HEK293T (cell line): Measurements from ENCODE around the gene XPNPEP1.

Experiments used
- CTCF ChIA-PET: fragments of 350-600 bp; formaldehyde crosslinking; extraction: SDS; loops from one replicate; lab custom pipeline; 2021; ENCODE audit warnings: antibody characterized with exemption, inconsistent platforms; lab: Yijun Ruan, JAX
- POLR2A ChIA-PET: fragments of 350-600 bp; formaldehyde crosslinking; extraction: SDS; loops from one replicate; lab custom pipeline; 2020; ENCODE audit warnings: antibody characterized with exemption, inconsistent platforms; lab: Yijun Ruan, JAX
- DNase-seq: peaks from one replicate; pipeline ENCODE4 v3.0.0; 2012; ENCODE audit warnings: mixed read lengths; ENCODE audit errors: extremely low spot score
- ARNT ChIP-seq: fragments of 450-650 bp; IDR thresholded peaks from 2 replicates; pipeline ENCODE4 v1.6.1; 2017; ENCODE audit warnings: mild to moderate bottlenecking
- BHLHE40 ChIP-seq: fragments of 450-650 bp; IDR thresholded peaks from 2 replicates; pipeline ENCODE4 v1.6.1; 2016; ENCODE audit warnings: mild to moderate bottlenecking, moderate library complexity, borderline replicate concordance
- CTBP1 ChIP-seq: fragments of 450-650 bp; IDR thresholded peaks from 2 replicates; pipeline ENCODE4 v1.6.1; 2016; ENCODE audit warnings: borderline replicate concordance
- ELF4 ChIP-seq: fragments of 450-650 bp; IDR thresholded peaks from 2 replicates; pipeline ENCODE4 v1.6.1; 2017; ENCODE audit warnings: antibody characterized with exemption
- FOXA1 ChIP-seq: fragments of 450-650 bp; IDR thresholded peaks from 2 replicates; pipeline ENCODE4 v1.6.1; 2016; ENCODE audit warnings: mild to moderate bottlenecking
- FOXK2 ChIP-seq: fragments of 450-650 bp; IDR thresholded peaks from 2 replicates; pipeline ENCODE4 v1.6.1; 2016; ENCODE audit warnings: mild to moderate bottlenecking
- FOXM1 ChIP-seq: fragments of 450-650 bp; IDR thresholded peaks from 2 replicates; pipeline ENCODE4 v1.6.1; 2017; ENCODE audit warnings: mild to moderate bottlenecking, borderline replicate concordance
- HDGF ChIP-seq: fragments of 450-650 bp; IDR thresholded peaks from 2 replicates; pipeline ENCODE4 v1.6.1; 2017; ENCODE audit warnings: antibody characterized with exemption, borderline replicate concordance
- L3MBTL2 ChIP-seq: fragments of 450-650 bp; conservative IDR thresholded peaks from 2 replicates; pipeline ENCODE4 v1.6.1; 2016; ENCODE audit warnings: mild to moderate bottlenecking
- LEF1 ChIP-seq: fragments of 450-650 bp; IDR thresholded peaks from 2 replicates; pipeline ENCODE4 v1.6.1; 2017; ENCODE audit warnings: mild to moderate bottlenecking, borderline replicate concordance
- NFRKB ChIP-seq: fragments of 450-650 bp; IDR thresholded peaks from 2 replicates; pipeline ENCODE4 v1.6.1; 2016; ENCODE audit warnings: mild to moderate bottlenecking, moderate library complexity
- PKNOX1 ChIP-seq: fragments of 450-650 bp; IDR thresholded peaks from 2 replicates; pipeline ENCODE4 v1.6.1; 2016
- SP1 ChIP-seq: fragments of 450-650 bp; IDR thresholded peaks from 2 replicates; pipeline ENCODE4 v1.6.1; 2017
- SUZ12 ChIP-seq: fragments of 450-650 bp; IDR thresholded peaks from 2 replicates; pipeline ENCODE4 v1.6.1; 2016; ENCODE audit warnings: mild to moderate bottlenecking
- TARDBP ChIP-seq: fragments of 450-650 bp; IDR thresholded peaks from 2 replicates; pipeline ENCODE4 v1.6.1; 2016
- ZNF384 ChIP-seq: fragments of 450-650 bp; IDR thresholded peaks from 2 replicates; pipeline ENCODE4 v1.6.1; 2016

Gene XPNPEP1

GRCh38 chr10:109871476-109871875 lies 51.8 kb downstream of the XPNPEP1 start:
- ChIA-PET CTCF (interaction anchor here (2.4 kb wide), 1 partner anchor 13 kb away, joined by 9 read pairs; no protein-coding TSS in a partner anchor), POLR2A (no interaction called here)
- no peak for TF ChIP-seq ELF4
- TF ChIP-seq L3MBTL2 = no peak
- no peak for DNase-seq

DNA sequence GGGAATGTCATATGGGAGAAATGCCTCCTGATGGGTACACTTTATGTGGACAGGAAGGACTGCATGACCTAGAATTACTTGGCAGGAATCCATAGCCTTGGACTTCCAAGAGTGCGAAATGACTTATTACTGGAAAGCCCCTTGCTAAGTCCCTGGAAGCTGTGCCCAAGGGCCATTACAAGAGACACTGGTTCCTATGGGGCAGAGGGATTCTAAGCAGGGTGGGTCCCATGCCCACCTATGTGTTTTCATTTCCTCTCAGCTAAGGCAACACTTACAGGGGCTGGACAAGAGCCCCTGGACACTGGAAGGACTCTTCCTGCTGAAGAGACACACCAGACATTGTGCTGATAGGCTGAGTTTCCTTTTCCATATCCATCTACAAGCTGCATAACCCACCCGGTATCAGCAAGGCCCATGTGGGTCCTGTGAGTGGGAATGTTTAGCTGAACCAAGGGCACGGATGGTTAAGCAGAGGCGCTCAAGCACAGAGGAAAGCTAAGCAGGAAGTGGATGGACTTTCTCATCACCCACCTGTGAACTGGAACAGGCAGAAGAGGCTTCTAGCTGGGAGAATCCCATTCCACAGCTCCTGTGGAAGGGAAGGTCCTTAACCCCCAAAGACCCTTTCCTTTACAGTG lies 56.2 kb downstream of the XPNPEP1 start:
- TF ChIP-seq SP1 (no peak), FOXM1 (no peak), SUZ12 (no peak), ELF4 (no peak), ARNT (no peak), LEF1 (no peak), ZNF384 (no peak), FOXA1 (no peak), FOXK2 (no peak), TARDBP (no peak), L3MBTL2 (no peak), NFRKB (no peak), HDGF (no peak), PKNOX1 (no peak), CTBP1 (no peak), BHLHE40 (no peak)
- ChIA-PET POLR2A (no interaction called here), CTCF (interaction anchor here (1.4 kb wide), 1 partner anchor 17 kb away, joined by 3 read pairs; no protein-coding TSS in a partner anchor)
- no peak for DNase-seq

DNA sequence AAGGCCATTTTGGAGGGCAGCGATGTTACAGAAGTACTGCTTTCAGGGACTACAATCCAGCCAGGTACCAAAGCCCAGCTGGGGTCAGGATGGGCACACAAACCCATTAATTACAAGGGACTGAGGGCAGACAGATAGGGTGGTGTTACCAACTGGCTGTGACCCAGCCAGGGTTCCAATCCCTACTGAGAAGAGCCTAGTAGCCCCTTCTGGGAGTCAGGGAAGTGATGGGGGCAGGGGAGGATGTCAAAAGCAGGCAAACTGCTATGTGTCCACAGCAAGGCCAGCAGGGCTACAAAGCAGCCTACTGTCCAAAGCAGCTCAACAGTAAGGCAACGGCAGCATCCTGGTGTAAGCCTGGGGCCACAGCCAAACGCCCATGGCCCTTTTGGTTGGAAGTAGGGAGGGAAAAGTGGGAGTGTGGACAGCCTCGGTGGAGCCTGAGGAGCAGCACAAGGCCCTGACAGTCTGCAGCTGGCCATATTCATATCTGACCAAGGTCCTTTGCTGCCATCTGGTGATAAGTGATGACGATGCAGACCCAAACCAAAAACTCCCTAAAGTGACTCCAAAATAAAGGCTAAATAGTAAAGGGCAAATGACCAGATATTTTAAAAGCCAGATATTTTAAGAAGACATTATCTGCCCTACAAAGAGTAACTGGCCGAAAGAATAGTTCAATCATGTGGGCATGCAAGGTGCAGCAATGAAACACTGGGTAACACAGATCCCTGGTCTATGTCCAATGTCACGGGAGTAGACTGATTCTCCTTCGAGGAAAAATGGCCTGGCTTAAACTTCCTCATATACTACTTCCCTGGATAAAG lies 56.9 kb downstream of the XPNPEP1 start:
- ChIA-PET POLR2A (no interaction called here), CTCF (interaction anchor here (0.7 kb wide), 1 partner anchor 10 kb away, joined by 3 read pairs; no protein-coding TSS in a partner anchor)
- TF ChIP-seq FOXA1 (no peak), SUZ12 (no peak), SP1 (no peak), HDGF (no peak), ZNF384 (no peak), CTBP1 (no peak), FOXM1 (no peak), ELF4 (no peak), TARDBP (no peak), L3MBTL2 (no peak), FOXK2 (no peak), LEF1 (no peak), NFRKB (no peak), BHLHE40 (no peak), ARNT (no peak), PKNOX1 (no peak)
- peak; percentile 46 for DNase-seq

DNA sequence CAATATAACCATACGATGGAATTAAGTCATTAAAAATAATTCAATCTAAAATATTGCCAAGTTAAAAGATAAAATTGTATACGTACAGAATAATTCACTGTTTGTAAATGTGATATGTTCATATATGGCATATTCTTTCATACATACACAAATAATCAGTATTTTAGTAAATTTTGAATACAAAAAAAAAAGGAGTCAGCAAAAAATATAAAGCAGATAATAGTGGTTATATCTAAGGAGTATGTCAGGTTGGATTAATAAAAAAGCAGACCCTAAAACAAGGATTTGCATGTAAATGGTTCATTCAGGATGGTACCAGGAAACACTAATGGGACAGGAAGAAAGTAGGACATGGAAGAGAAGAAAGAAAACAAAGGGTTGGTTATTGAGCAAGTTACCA lies 59.5 kb downstream of the XPNPEP1 start:
- CTCF ChIA-PET = interaction anchor here (1.2 kb wide), 1 partner anchor 90 kb away, joined by 3 read pairs; no protein-coding TSS in a partner anchor
- no peak for DNase-seq
- POLR2A ChIA-PET = no interaction called here
- TF ChIP-seq TARDBP = no peak
- no peak for TF ChIP-seq LEF1
- no peak for TF ChIP-seq FOXA1
- no peak for TF ChIP-seq NFRKB
- no peak for TF ChIP-seq FOXM1
- TF ChIP-seq BHLHE40 = no peak
- no peak for TF ChIP-seq ZNF384

DNA sequence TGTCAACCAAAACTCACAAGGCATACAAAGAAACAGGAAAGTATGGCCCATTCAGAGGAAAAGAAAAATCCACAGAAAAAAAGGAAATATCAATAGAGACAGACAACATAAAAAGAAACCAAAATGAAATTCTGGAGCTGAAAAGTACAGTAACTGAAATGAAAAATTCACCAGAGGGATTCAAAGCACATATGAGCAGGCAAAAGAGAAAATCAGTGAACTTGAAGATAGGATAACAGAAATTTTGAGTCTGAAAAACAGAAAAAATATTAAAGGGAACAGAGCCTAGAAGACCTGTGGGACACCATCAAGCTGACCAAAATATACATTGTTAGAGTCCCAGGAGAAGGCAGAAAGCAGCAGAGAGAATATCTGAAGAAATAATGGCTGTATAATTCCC lies 60.6 kb downstream of the XPNPEP1 start:
- no peak for DNase-seq
- no peak for TF ChIP-seq LEF1
- no peak for TF ChIP-seq PKNOX1
- TF ChIP-seq FOXM1 = no peak
- no peak for TF ChIP-seq FOXK2
- TF ChIP-seq ELF4 = no peak
- TF ChIP-seq FOXA1 = no peak
- no peak for TF ChIP-seq HDGF
- no peak for TF ChIP-seq NFRKB
- no peak for TF ChIP-seq SP1
- TF ChIP-seq L3MBTL2 = no peak
- no peak for TF ChIP-seq ARNT
- TF ChIP-seq CTBP1 = no peak
- TF ChIP-seq TARDBP = no peak
- no peak for TF ChIP-seq BHLHE40
- TF ChIP-seq ZNF384 = no peak
- TF ChIP-seq SUZ12 = no peak
- POLR2A ChIA-PET = no interaction called here
- CTCF ChIA-PET = no interaction called here

DNA sequence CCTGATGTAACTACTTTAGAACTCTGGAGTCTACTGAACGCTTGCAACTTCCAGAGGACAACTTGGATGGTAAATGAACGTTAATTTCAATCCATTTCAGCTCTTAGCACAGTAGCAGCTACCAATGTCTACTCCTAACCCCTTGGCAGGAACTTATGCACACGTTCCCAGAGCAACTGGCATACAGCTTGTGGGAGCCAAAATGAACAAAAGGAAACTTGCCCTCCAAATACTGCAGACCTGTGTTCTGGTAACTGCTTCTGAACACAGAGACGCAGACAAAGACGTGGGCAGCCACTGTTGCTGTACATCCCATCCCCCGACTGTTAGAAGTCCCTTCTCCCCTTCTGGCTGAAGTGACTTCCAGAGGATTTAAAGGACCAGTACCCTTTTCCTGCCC lies 61.3 kb downstream of the XPNPEP1 start:
- no peak for DNase-seq
- ChIA-PET CTCF (no interaction called here), POLR2A (no interaction called here)
- TF ChIP-seq FOXA1 (no peak), ZNF384 (no peak), ARNT (no peak), FOXK2 (no peak), ELF4 (no peak), SUZ12 (no peak), LEF1 (no peak), L3MBTL2 (no peak), PKNOX1 (no peak), TARDBP (no peak), HDGF (no peak), FOXM1 (no peak), BHLHE40 (no peak), SP1 (no peak), NFRKB (no peak), CTBP1 (no peak)
